Ovary (tissue), 9 donors: ENCODE measurements around the gene CSH1. TPM values are rescaled to one million over a fixed set of nuclear protein-coding genes. Genes with fewer than 3 reads are reported as not detected.
"Not testable (repeated sequence)": the region's sequence is repeated elsewhere in the genome, so short reads cannot be mapped to it uniquely, and the experiment has no call there.

Source experiments
- DNase-seq, 5 donors: peaks; one replicate each; pipeline ENCODE4 v3.0.0-alpha.2; 2019 to 2020
- H3K27ac ChIP-seq, 2 donors: fragments of 200-600 bp; one replicate each; pipeline versions ENCODE4 v1.5.1 to v1.8.0; 2019 to 2022
- H3K27me3 ChIP-seq: fragments of 200-600 bp; one replicate; pipeline ENCODE4 v1.8.0; 2022
- H3K36me3 ChIP-seq: fragments of 200-600 bp; sonication (generic); one replicate; pipeline ENCODE4 v1.5.1; 2019
- H3K4me1 ChIP-seq: one replicate; pipeline ENCODE4 v1.8.1; 2013; ENCODE audit warnings: mild to moderate bottlenecking, moderate library complexity; ENCODE audit not compliant: insufficient read depth
- H3K4me3 ChIP-seq: fragments of 200-600 bp; sonication (generic); one replicate; pipeline ENCODE4 v1.5.1; 2017
- H3K9me3 ChIP-seq, 2 donors: fragments of 200-600 bp in 1 of 2; sonication (generic) in 1 of 2; one replicate each; pipeline versions ENCODE4 v1.5.1 to v1.8.1; 2013 to 2019; ENCODE audit warnings: mild to moderate bottlenecking in 1 of 2, moderate library complexity in 1 of 2
- EP300 ChIP-seq: sonication (generic); formaldehyde crosslinking; IDR thresholded peaks from one replicate; pipeline ENCODE4 v1.6.1; 2017; ENCODE audit warnings: antibody characterized with exemption
- POLR2A ChIP-seq: fragments of 450-650 bp; IDR thresholded peaks from one replicate; pipeline ENCODE4 v1.6.1; 2017; ENCODE audit warnings: antibody characterized with exemption, mild to moderate bottlenecking, moderate library complexity
- WGBS, 3 donors: extraction: QIAGEN DNeasy Blood & Tissue Kit in 1 of 3; methylation state at CpG; one replicate each; pipeline versions ENCODE4 v1.1.5 to v1.1.7; 2013 to 2017; 5-methylcytosine and 5-hydroxymethylcytosine counted together
- intact Hi-C, 4 donors: fragments of 100-400 bp; cut with DNase I; formaldehyde crosslinking; loops; one replicate each; pipeline versions ENCODE4 v1.11.0 to v1.15.1; 2022 to 2023
- polyA plus RNA-seq, 2 donors: library from polyadenylated mRNA; stranded (reverse); fragments of 200-250 nt in 1 of 2; fragments of 350-450 nt in 1 of 2; fragmentation: Illumina TruSeq in 1 of 2; extraction: RNeasy Lipid Tissue Mini Kit (QIAGEN cat#74804) in 1 of 2; gene quantifications; one replicate each; pipeline ENCODE4 v1.2.3, GENCODE V29; 2013 to 2014
- total RNA-seq, 7 donors: library from RNA; depleted of rRNA in 2 of 7; stranded (reverse); fragments of >200 nt in 2 of 7; fragmentation: NEBNext Ultra II Directional in 3 of 7; extraction: Animal tissue kit (Norgen Biotek cat#: 25700) in 3 of 7; gene quantifications; one replicate each; pipeline versions ENCODE4 v1.1.0 to v1.2.4, GENCODE V29; 2016 to 2023
- TF ChIP-seq, protein P1 (sequence below), 3 donors: fragments of 450-650 bp in 2 of 3; fragments of 200-600 bp in 1 of 3; IDR thresholded peaks; one replicate each; pipeline versions ENCODE4 v1.5.1 to v1.8.0; 2016 to 2022; ENCODE audit warnings: antibody characterized with exemption in 3 of 3, mild to moderate bottlenecking in 1 of 3
- donor health status: DM: no; HTN: no; CAD: no; lungs with moderate emphysema.
- donor health status: DM: no; HTN: no; CAD: no.
- donor health status: Bipolar disorder and iron deficiency.
- donor health status: DM: yes; HTN: yes; CAD: no.
- donor health status: DM: no; HTN: no; CAD: no.
- donor health status: DM: yes; HTN: yes; CAD: no.

CSH1 gene
- total and polyA plus RNA-seq, 9 donors = not detected

DNA sequence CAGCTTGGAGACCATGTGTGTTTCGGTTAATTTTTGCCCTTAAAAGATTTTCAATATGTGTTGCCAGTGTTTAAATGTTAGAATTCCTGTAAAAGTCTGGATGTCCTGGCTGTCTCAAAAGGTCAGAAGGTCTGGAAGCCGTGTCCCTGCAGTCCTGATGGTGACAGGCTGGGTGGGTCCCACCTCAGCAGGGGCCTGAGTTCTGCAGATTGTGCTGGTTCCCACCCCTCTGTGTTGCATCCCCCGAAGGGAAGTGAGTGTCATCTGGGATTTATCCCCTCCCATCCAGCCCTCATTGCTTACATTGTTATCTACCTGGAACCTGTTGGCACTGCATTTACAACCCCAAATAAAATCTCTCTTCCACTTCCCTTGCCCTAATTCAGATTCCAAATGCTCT lies 2.4 kb downstream of the CSH1 start:
- intact Hi-C loops, H3K4me3 ChIP-seq, H3K36me3 ChIP-seq, H3K27me3 ChIP-seq, DNase-seq, H3K9me3 ChIP-seq, H3K4me1 ChIP-seq, H3K27ac ChIP-seq: not testable (repeated sequence)
- WGBS, 3 donors = 69 to 76% (median 73%) methylated on average over 2 to 3 of the region's 3 CpGs

DNA sequence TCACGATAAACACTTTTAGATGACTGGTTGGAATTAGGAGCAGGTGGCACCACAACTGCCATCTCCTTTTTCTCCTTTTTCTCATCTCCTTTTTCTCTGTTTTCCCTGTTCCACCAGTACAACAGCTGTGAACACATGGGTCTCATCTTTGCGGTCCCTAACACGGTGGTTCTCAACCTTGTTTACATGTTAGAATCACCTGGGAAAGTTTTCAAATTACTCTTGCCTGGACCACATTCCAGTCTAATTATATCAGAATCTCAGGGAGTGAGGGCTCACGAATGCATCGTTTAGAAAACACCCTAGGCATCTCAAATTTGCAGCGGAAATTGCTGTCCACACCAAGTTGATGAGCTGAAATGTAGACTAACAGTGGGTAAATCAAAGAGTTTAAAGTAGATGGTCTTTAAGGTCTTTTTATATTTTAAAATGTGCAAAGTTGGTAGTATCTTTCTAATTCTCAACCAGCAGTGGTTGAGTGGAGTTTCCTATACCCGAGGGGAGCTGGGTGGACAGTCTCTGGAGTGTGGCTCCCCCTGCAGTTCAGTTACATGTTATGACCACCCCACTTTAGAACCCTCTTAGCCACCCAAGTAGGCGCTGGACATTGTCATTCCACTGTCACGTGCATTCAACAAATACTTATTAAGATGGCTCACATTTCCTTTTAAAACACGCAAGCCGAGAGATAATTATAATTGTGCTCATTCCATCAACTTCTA lies 3.9 kb downstream of the CSH1 start:
- H3K4me1 ChIP-seq, H3K27ac ChIP-seq, DNase-seq, H3K27me3 ChIP-seq, intact Hi-C loops, H3K9me3 ChIP-seq, H3K36me3 ChIP-seq, H3K4me3 ChIP-seq: not testable (repeated sequence)
- WGBS, 3 donors = 25 to 49% (median 41%) methylated on average over 11 of the region's 11 CpGs

DNA sequence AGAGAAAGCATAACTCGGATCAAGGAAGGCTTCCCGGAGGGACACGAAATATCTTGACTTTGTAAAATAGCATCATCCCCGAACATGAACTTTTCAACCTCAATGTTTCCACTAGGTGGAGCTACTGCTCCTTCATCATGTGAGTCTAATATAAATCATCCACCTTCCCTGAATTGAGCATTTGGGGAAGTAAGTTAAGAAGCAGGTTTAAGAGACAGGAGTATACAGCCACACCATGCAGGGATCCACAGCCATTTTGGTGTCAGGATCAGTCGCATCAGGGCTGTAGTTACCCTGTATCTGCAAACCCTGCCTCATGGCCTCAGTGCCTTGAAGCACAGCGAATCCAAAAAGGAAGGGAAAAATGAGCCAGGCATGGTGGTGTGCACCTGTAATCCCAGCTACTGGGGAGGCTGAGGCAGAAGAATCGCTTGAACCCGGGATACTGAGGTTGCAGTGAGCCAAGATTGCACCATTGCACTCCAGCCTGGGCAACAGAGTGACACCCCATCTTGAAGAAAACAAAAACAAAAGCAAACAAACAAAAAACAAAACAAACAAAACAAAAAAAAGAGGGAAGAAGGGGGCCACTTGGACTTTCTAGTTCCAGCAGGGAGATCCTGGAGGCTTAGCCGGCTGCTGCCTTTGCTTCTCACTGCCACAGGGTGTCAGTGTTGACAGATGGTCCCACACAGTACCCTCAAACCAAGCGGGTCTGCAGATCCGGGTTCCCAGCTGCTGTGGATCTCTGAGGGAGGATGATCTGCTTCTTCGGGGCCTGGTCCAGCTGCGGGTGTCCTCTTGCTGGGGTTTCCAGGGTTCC lies 7.1 kb downstream of the CSH1 start:
- H3K27me3 ChIP-seq, H3K36me3 ChIP-seq, H3K4me3 ChIP-seq, H3K27ac ChIP-seq, H3K9me3 ChIP-seq, intact Hi-C loops, H3K4me1 ChIP-seq: not testable (repeated sequence)
- 21 to 25% (median 22%) methylated on average over 13 of the region's 13 CpGs for WGBS, 3 donors
- TF ChIP-seq, protein P1, sequence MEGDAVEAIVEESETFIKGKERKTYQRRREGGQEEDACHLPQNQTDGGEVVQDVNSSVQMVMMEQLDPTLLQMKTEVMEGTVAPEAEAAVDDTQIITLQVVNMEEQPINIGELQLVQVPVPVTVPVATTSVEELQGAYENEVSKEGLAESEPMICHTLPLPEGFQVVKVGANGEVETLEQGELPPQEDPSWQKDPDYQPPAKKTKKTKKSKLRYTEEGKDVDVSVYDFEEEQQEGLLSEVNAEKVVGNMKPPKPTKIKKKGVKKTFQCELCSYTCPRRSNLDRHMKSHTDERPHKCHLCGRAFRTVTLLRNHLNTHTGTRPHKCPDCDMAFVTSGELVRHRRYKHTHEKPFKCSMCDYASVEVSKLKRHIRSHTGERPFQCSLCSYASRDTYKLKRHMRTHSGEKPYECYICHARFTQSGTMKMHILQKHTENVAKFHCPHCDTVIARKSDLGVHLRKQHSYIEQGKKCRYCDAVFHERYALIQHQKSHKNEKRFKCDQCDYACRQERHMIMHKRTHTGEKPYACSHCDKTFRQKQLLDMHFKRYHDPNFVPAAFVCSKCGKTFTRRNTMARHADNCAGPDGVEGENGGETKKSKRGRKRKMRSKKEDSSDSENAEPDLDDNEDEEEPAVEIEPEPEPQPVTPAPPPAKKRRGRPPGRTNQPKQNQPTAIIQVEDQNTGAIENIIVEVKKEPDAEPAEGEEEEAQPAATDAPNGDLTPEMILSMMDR (IDR thresholded peaks at IDR 0.05) = peak in 1 of 3 donors; percentile 15
- peak in 3 of 5 donors; percentile 21 to 46 (median 39) for DNase-seq

DNA sequence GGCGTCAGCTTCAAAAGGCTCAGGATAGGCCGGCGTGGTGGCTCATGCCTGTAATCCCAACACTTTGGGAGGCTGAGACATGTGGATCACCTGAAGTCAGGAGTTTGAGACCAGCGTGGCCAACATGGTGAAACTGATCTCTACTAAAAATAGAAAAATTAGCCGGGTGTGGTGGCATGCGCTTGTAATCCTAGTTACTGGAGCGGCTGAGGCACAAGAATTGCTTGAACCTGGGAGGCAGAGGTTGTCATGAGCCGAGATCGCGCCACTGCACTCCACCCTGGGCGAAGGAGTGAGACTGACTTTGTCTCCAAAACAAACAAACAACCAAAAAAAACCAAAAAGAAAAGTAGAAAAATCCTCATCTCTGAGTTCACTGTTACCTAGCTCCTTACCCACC lies 11.3 kb downstream of the CSH1 start:
- H3K4me3 ChIP-seq, H3K9me3 ChIP-seq, H3K27me3 ChIP-seq, H3K4me1 ChIP-seq, DNase-seq, H3K36me3 ChIP-seq, H3K27ac ChIP-seq: not testable (repeated sequence)
- WGBS, 3 donors = 92 to 95% (median 94%) methylated on average over 11 of the region's 11 CpGs
- intact Hi-C loops = loop anchor here in 1 of 4 donors (2.0 kb wide), 1 partner anchor 16 kb away; no protein-coding TSS in a partner anchor

DNA sequence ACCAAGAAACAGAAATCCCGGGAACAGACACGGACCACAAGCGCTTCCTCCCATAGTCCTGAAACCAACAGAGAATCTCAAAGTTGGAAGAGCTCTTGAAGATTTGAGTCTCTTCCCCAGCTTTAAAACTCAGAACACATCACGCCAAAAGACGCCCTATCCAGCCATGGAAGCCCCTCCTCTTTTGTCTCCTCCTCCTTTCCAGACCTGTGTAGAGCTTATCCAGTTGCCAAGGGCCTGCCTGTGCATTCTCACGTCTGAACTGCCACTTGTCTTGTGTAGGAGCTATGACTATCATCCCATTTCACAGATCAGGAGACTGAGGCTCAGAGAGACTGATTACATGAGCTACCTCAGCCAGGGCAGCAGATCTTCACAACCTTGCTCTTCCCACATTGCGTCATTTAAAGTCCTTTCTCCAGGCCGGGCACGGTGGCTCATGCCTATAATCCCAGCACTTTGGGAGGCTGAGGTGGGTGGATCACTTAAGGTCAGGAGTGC lies 13.7 kb downstream of the CSH1 start:
- DNase-seq, intact Hi-C loops, H3K36me3 ChIP-seq, H3K27me3 ChIP-seq, H3K27ac ChIP-seq, H3K4me1 ChIP-seq, H3K9me3 ChIP-seq, H3K4me3 ChIP-seq: not testable (repeated sequence)
- 68 to 73% (median 69%) methylated on average over 9 of the region's 9 CpGs for WGBS, 3 donors

DNA sequence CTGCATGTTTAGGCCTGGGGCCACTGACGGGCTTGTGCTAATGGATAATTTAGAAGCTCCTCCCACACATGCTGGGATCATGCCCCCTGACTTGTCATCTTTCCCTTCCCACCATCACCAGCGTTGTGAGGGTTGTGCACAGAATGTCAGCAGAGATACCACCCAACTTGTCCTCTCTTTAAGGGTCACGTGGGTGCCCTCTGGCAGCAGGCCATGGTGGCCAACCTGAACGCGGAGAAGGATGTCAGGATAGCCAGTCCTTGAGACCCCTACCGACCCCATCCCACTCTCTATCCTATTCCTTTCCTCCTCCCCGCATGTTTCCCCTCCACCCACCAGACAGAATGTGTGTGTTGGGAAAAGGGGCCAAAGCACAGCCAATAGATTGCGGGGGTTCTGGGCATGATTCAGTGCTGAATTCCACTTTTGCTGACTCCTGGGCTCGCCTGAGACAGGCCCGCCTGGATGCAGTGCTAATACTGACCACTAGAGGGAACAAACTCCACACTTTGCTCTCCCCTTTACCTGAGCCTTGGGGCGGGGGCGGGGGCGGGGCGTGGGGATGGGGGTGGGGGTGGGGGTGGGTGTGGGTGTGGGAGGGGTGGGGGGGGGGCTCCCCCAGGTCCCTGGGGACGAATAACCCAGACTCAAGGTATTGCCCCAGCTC lies 14.3 kb downstream of the CSH1 start, which contains the start of gene GH2:
TSS of gene GH2 (minus strand) at position 10 of the 667 bp plus-strand sequence. CDS start 143 bp downstream, outside the sequence.
- intact Hi-C loops = no loop called here
- H3K27me3 ChIP-seq = no peaks in the 10 kb centered on the region
- no peak for TF ChIP-seq POLR2A
- TF ChIP-seq, protein P1 (IDR thresholded peaks at IDR 0.05) = peak in 2 of 3 donors; percentile 8 to 43
- no peak for TF ChIP-seq EP300
- H3K4me3 ChIP-seq = no peak within 1 kb of the TSS
- no peak within 1 kb of the TSS for H3K27ac ChIP-seq
- no peaks in the 10 kb centered on the region for H3K4me1 ChIP-seq
- DNase-seq = peak in 4 of 5 donors; percentile 25 to 58 (median 44)
- no peaks in the 10 kb centered on the region for H3K9me3 ChIP-seq
- H3K36me3 ChIP-seq = no peaks in the 10 kb centered on the region
- WGBS, 3 donors = 28 to 34% (median 29%) methylated on average over 15 of the region's 15 CpGs

GRCh38 chr17:63881337-63881736 lies 15.0 kb downstream of the CSH1 start:
- H3K27ac ChIP-seq, intact Hi-C loops, H3K36me3 ChIP-seq, H3K4me3 ChIP-seq, H3K9me3 ChIP-seq, DNase-seq, H3K27me3 ChIP-seq, H3K4me1 ChIP-seq: not testable (repeated sequence)
- WGBS, 3 donors = 60 to 76% (median 63%) methylated on average over 11 of the region's 11 CpGs
